Spleen (tissue), 11 donors: ENCODE data around the gene A2ML1. TPM values are rescaled to one million over a fixed set of nuclear protein-coding genes. Genes with fewer than 3 reads are reported as not detected.

ENCODE experiments used
- DNase-seq: peaks from one replicate; pipeline ENCODE4 v3.0.0-alpha.2; 2020
- H3K27ac ChIP-seq, 8 donors: fragments of 200-600 bp; sonication (generic) in 7 of 8; 1 replicate in 4 of 8; 2 replicates in 4 of 8; pipeline versions ENCODE4 v1.5.0 to v1.8.0; 2016 to 2021; ENCODE audit warnings: inconsistent platforms in 4 of 8, mild to moderate bottlenecking in 4 of 8, moderate library complexity in 1 of 8
- H3K27me3 ChIP-seq, 7 donors: fragments of 200-600 bp; sonication (generic) in 6 of 7; replicated peaks in 1 of 7; 1 replicate in 4 of 7; 2 replicates in 3 of 7; pipeline versions ENCODE4 v1.5.0 to v1.8.0; 2016 to 2021; ENCODE audit warnings: inconsistent platforms in 3 of 7, mild to moderate bottlenecking in 1 of 7
- H3K36me3 ChIP-seq, 6 donors: fragments of 200-600 bp; sonication (generic) in 5 of 6; 1 replicate in 4 of 6; 2 replicates in 2 of 6; pipeline versions ENCODE4 v1.5.0 to v1.8.0; 2016 to 2021; ENCODE audit warnings: inconsistent platforms in 2 of 6
- H3K4me1 ChIP-seq, 6 donors: fragments of 200-600 bp; sonication (generic) in 5 of 6; 1 replicate in 3 of 6; 2 replicates in 3 of 6; pipeline versions ENCODE4 v1.5.0 to v1.8.0; 2016 to 2021; ENCODE audit warnings: inconsistent platforms in 3 of 6
- H3K4me3 ChIP-seq, 8 donors: fragments of 200-600 bp; sonication (generic) in 7 of 8; 1 replicate in 4 of 8; 2 replicates in 4 of 8; pipeline versions ENCODE4 v1.5.0 to v1.8.0; 2016 to 2021; ENCODE audit warnings: inconsistent platforms in 4 of 8, mild to moderate bottlenecking in 4 of 8, moderate library complexity in 2 of 8
- H3K9me3 ChIP-seq, 8 donors: fragments of 200-600 bp; sonication (generic) in 7 of 8; 1 replicate in 4 of 8; 2 replicates in 4 of 8; pipeline versions ENCODE4 v1.5.0 to v1.8.0; 2016 to 2021; ENCODE audit warnings: inconsistent platforms in 4 of 8
- CTCF ChIP-seq, 11 experiments: fragments of 200-600 bp in 7 of 11; fragments of 450-650 bp in 4 of 11; sonication (generic) in 4 of 11; IDR thresholded peaks in 8 of 11; conservative IDR thresholded peaks in 3 of 11; 1 replicate in 7 of 11; 2 replicates in 4 of 11; pipeline versions ENCODE4 v1.4.0 to v1.8.0; 2016 to 2021; ENCODE audit warnings: antibody characterized with exemption in 11 of 11, inconsistent platforms in 4 of 11, mild to moderate bottlenecking in 1 of 11
- POLR2A ChIP-seq, 3 donors: fragments of 450-650 bp; IDR thresholded peaks; one replicate each; pipeline ENCODE4 v1.5.1; 2017; ENCODE audit warnings: antibody characterized with exemption in 3 of 3, mild to moderate bottlenecking in 1 of 3
- POLR2AphosphoS5 ChIP-seq, 3 donors: sonication (generic); formaldehyde crosslinking; IDR thresholded peaks; one replicate each; pipeline ENCODE4 v1.5.1; 2017; ENCODE audit warnings: antibody characterized with exemption in 3 of 3
- WGBS, 5 donors: extraction: QIAGEN DNeasy Blood & Tissue Kit in 3 of 5; methylation state at CpG; one replicate each; pipeline versions ENCODE4 v1.1.5 to v1.1.7; 2013 to 2018; 5-methylcytosine and 5-hydroxymethylcytosine counted together
- intact Hi-C: fragments of 100-400 bp; cut with DNase I; formaldehyde crosslinking; loops from one replicate; pipeline ENCODE4 v1.15.0; 2023; ENCODE audit warnings: low total_unique reads
- polyA plus RNA-seq, 3 donors: library from polyadenylated mRNA; stranded (reverse); fragments of 200-250 nt; gene quantifications; one replicate each; pipeline ENCODE4 v1.2.1, GENCODE V29; 2013
- total RNA-seq, 7 donors: library from RNA; depleted of rRNA in 3 of 7; stranded (reverse); fragments of >200 nt in 3 of 7; fragmentation: NEBNext Ultra II Directional in 4 of 7; extraction: Animal tissue kit (Norgen Biotek cat#: 25700) in 4 of 7; gene quantifications; one replicate each; pipeline versions ENCODE4 v1.1.0 to v1.2.1, GENCODE V29; 2016 to 2021
- donor health status: healthy with polysubstance abuse.
- donor health status: DM: no; HTN: no; CAD: no; lungs with moderate emphysema.
- donor health status: DM: no; HTN: no; CAD: no.
- donor health status: Bipolar disorder and iron deficiency.
- donor health status: healthy.
- donor health status: DM: no; HTN: no; CAD: no.
- donor health status: DM: yes; HTN: yes; CAD: no.

Gene A2ML1
- total and polyA plus RNA-seq, 10 donors = 0.02 to 0.22 (median 0.02) TPM; not detected in 7

- DNase-seq = no peak
- H3K9me3 ChIP-seq = no peaks in the 10 kb centered on the region
- H3K4me1 ChIP-seq = no peaks in the 10 kb centered on the region
- no peaks in the 10 kb centered on the region for H3K27me3 ChIP-seq
- WGBS, 5 donors = 88 to 100% (median 95%) methylated on average over 1 of the region's 1 CpG
- intact Hi-C loops = no loop called here
- no peak overlapping the region for H3K4me3 ChIP-seq
- no peaks in the 10 kb centered on the region for H3K36me3 ChIP-seq
- H3K27ac ChIP-seq = no peak overlapping the region
- TF ChIP-seq POLR2AphosphoS5 (IDR thresholded peaks at IDR 0.05) (no peak), CTCF (IDR thresholded peaks at IDR 0.05 in 8 of 11, conservative IDR thresholded peaks at IDR 0.05 in 3 of 11) (no peak), POLR2A (IDR thresholded peaks at IDR 0.05) (no peak)
These were observed 48.2 kb downstream of the A2ML1 start for GRCh38 chr12:8870586-8870985.

DNA sequence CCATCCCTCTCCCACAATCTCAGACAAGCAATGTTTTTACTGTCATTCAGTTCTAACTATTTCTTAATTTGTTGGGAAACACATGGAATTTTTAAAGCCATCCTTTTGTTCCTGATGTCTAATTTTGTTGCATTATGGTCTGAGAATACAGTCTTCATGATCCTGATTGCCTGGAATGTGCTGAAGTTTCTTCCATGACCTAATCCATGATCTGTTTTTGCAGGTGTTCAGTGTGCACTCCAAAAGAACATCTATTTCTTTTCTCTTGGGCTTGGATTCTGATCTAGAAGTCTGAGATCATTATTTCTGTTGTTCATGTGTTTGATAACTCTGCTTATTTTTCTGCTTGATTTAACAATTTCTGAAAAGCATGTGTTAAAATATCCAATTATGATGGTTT is 48.6 kb downstream of the A2ML1 start:
- no peak overlapping the region for H3K4me3 ChIP-seq
- TF ChIP-seq CTCF (IDR thresholded peaks at IDR 0.05 in 8 of 11, conservative IDR thresholded peaks at IDR 0.05 in 3 of 11) = no peak
- no peak for TF ChIP-seq POLR2AphosphoS5 (IDR thresholded peaks at IDR 0.05)
- no peak for TF ChIP-seq POLR2A (IDR thresholded peaks at IDR 0.05)
- no peaks in the 10 kb centered on the region for H3K4me1 ChIP-seq
- no peak for DNase-seq
- H3K27me3 ChIP-seq = no peaks in the 10 kb centered on the region
- H3K9me3 ChIP-seq = no peaks in the 10 kb centered on the region
- H3K27ac ChIP-seq = no peak overlapping the region
- H3K36me3 ChIP-seq = no peaks in the 10 kb centered on the region
- intact Hi-C loops = no loop called here

GRCh38 chr12:8876887-8877286 is 54.5 kb downstream of the A2ML1 start:
- no peak for DNase-seq
- intact Hi-C loops = no loop called here
- TF ChIP-seq CTCF (IDR thresholded peaks at IDR 0.05 in 8 of 11, conservative IDR thresholded peaks at IDR 0.05 in 3 of 11) (no peak), POLR2A (IDR thresholded peaks at IDR 0.05) (no peak), POLR2AphosphoS5 (IDR thresholded peaks at IDR 0.05) (no peak)

GRCh38 chr12:8886502-8887284 is 64.3 kb downstream of the A2ML1 start:
- intact Hi-C loops = loop anchor here (10.0 kb wide), 1 partner anchor 202 kb away; no protein-coding TSS in a partner anchor

More at GRCh38 chr12:8876887-8877286, 54.5 kb downstream of the A2ML1 start:
- 38 to 76% (median 52%) methylated on average over 4 of the region's 4 CpGs for WGBS, 5 donors
- Histone ChIP-seq H3K4me1 (no peaks in the 10 kb centered on the region), H3K27ac (no peak overlapping the region), H3K4me3 (no peak overlapping the region), H3K9me3 (no peaks in the 10 kb centered on the region), H3K27me3 (no peaks in the 10 kb centered on the region), H3K36me3 (no peaks in the 10 kb centered on the region)

More at GRCh38 chr12:8886502-8887284, 64.3 kb downstream of the A2ML1 start:
- H3K36me3 ChIP-seq = no peaks in the 10 kb centered on the region
- no peak overlapping the region for H3K4me3 ChIP-seq
- no peaks in the 10 kb centered on the region for H3K9me3 ChIP-seq
- 86 to 92% (median 90%) methylated on average over 6 of the region's 6 CpGs for WGBS, 5 donors
- peaks cover 0 to 9% (median 4%) of the 10 kb centered on the region in 6 donors for H3K4me1 ChIP-seq
- TF ChIP-seq POLR2A (IDR thresholded peaks at IDR 0.05) (no peak), CTCF (IDR thresholded peaks at IDR 0.05 in 8 of 11, conservative IDR thresholded peaks at IDR 0.05 in 3 of 11) (no peak), POLR2AphosphoS5 (IDR thresholded peaks at IDR 0.05) (no peak)
- no peak for DNase-seq
- no peaks in the 10 kb centered on the region for H3K27me3 ChIP-seq
- no peak overlapping the region for H3K27ac ChIP-seq
